HG02610 (cell line): ENCODE data around the gene APBB1IP.
"Not testable (repeated sequence)": the region's sequence is repeated elsewhere in the genome, so short reads cannot be mapped to it uniquely, and the experiment has no call there.

Experiments
- ATAC-seq: cut with Tn5 transposase; IDR thresholded peaks from one replicate; pipeline ENCODE4 v1.9.1; 2021; ENCODE audit warnings: mild to moderate bottlenecking, moderate library complexity; ENCODE audit not compliant: unreplicated experiment

Gene APBB1IP

DNA sequence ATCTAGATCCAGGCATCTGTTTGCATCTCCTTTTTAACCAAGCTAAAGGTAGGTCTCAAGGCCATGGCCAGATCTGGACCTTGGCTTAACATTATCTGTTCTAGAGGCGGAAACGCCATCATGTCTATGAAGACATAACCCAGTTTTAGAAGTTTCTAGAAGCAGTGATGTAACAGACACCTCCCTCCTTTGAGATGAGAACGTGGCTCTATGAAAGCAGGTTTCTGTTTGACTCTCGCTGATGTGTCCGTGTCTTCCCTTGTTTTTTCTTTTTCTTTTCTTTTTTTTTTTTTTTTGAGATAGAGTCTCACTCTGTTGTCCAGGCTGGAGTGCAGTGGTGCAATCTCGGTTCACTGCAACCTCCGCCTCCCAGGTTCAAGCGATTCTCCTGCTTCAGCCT is 36.7 kb downstream of the APBB1IP start:
- not testable (repeated sequence) for ATAC-seq

GRCh38 chr10:26475386-26475785 is 37.2 kb downstream of the APBB1IP start:
- ATAC-seq: no peak

DNA sequence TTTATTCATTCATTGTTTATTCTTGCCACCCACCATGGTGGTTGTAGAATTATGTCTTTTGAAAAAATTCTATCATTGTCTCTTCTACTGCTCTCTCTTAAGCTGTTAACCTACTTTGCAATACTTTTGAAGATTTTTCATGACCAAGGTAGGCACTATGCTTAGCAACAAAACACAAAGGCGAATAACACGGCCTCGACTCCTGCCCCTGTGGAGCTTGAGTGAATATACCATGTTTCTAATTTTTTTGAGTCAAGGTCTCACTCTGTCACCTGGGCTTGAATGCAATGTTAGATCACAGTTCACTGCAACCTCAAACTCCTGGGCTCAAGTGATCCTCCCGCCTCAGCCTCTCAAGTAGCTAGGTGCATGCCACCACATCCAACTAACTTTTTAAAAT is 39.4 kb downstream of the APBB1IP start:
- ATAC-seq: no peak

- no peak for ATAC-seq
These were observed 39.9 kb downstream of the APBB1IP start for GRCh38 chr10:26478061-26478460.

- ATAC-seq: peak; percentile 42
These were observed 41.8 kb downstream of the APBB1IP start for GRCh38 chr10:26479766-26480492.

DNA sequence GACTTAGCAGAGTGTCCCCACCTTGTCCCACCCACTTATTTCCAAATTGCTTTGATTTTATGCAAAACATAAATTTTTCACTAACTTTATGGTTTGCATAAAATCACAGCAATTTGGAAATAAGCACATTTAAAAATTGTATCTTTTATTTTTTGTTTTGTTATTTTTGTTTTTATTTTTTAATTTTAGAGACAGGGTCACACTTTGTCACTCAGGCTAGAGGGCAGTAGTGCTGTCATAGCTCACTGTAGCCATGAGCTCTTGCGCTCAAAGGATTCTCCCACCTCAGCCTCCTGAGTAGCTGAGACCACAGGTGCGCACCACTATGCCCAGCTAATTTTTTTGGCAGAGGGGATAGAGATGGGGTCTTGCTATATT is 43.2 kb downstream of the APBB1IP start:
- no peak for ATAC-seq

DNA sequence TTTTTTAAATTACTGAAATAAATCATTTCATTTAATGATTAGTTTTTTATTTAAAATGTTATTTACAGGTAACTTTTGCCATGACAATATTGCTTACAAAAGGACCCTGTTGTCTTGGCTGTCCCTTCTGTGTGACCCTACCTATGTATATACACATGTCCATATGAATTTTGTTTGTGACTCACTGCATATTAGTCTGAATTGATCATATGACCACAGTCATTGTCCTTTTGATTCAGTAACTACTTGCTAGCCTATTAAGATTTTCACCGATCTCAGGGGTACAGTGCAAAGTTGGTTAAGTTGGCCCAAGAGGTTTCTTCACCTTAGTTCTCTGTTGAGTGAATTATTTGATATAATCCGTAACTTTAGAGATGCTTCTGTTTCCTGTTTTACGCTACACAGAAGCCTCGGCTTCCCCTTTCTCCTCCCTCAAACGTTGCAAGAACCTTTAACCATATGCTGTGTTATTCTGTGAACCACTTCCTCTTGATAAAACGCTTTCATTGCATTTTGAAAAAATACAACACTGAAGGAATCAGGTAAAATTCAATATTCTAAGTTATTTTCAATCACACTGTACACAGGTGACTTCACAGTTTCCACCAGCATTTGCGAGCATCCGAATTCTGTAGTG is 43.9 kb downstream of the APBB1IP start:
- ATAC-seq: peak; percentile 49

DNA sequence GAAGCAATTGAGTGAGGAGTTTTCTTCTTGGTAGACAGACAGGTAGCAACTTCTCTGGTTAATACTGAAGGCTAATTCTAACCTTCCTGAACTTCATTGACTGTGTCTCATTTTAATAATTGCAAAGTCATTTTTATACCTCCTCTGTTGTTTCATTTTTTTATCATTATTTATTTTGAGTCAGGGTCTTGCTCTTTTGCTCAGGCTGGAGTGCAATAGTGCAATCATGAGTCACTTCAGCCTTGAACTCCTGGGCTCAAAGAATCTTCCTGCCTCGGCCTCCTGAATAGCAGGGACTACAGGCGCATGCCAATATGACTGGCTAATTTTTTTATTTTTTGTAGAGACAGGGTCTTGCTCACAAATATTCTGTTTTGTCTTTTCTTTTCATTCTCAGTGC is 45.4 kb downstream of the APBB1IP start:
- no peak for ATAC-seq

- ATAC-seq: no peak
These were observed 47.2 kb downstream of the APBB1IP start for GRCh38 chr10:26485150-26485941.

- no peak for ATAC-seq
These were observed 48.2 kb downstream of the APBB1IP start for GRCh38 chr10:26486304-26486703.

DNA sequence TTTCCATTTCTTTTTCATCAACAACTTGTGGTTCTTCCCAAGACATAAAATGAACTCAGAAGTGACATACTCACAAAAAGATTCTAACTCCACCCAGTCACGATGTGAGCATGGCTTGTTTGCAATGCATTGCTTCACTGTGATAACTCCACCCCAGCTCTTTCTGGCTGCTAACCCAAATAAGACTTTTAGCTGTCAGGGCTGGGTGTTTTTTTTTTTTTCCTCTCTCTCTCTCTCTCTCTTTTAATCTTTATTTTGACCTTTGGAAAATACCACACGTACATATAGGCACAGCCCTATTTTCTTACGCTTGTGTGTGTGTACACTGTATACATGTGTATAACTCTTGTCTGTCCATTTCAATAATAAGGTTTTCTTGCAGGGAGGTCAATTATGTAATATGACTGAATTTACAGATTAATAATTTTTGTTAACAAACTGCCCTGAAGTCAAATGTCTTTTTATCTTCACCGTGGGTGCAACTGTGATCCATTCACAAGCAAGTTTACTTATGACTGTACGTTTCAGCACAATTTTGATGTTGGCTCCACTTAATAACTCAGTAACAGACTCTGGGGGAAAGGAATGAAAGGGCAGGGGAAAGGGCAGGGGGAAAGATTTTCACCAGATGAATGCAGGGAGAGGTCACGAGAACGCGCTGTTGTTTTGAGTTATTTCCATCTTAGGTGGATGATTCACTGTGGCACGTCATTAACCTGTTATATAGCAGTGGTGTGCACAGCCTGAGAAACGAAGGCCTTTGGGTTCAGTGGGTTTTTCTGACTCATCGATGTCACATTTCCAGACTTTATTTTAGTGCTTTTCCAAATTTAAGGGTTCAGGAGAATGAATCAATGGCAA is 49.1 kb downstream of the APBB1IP start:
- ATAC-seq: peak; percentile 94

DNA sequence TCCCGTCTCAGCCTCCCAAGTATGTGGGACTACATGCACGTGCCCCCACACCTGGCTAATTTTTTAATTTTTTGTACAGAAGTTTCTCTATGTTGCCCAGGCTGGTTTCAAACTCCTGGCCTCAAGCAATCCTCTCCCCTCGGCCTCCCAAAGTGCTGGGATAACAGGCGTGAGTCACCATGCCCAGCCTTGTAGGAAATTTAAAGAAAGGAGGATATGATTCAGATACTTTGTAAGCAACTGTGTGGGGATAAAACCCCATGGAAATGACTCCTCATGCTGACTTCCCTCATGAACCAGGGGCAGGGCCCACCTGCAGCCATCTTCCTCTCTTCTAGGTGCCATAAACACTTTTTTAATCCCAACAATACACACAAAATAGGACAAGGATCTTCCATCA is 50.2 kb downstream of the APBB1IP start:
- no peak for ATAC-seq

GRCh38 chr10:26489081-26489480 is 50.9 kb downstream of the APBB1IP start:
- ATAC-seq: no peak

GRCh38 chr10:26490367-26490766 is 52.2 kb downstream of the APBB1IP start:
- ATAC-seq: not testable (repeated sequence)

GRCh38 chr10:26491276-26491675 is 53.1 kb downstream of the APBB1IP start:
- no peak for ATAC-seq

DNA sequence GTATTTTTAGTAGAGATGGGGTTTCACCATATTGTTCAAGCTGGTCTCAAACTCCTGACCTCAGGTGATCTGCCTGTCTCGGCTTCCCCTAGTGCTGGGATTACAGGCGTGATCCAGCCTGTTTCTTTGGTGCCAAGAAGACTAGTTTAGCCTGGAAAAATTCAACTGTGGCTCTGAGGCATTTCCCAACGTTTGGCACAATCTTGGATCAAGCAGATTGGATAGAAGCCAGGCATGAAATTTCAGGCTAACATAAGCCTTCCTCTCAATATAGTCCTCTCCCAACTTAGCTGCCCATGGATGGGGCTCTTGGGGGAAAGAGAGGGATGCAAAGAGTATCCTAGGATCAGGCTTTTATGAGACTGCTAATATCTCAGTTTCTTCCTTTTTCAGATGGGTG is 53.8 kb downstream of the APBB1IP start:
- ATAC-seq: no peak

GRCh38 chr10:26492725-26493124 is 54.6 kb downstream of the APBB1IP start:
- not testable (repeated sequence) for ATAC-seq

GRCh38 chr10:26494018-26494417 is 55.9 kb downstream of the APBB1IP start:
- ATAC-seq: no peak

DNA sequence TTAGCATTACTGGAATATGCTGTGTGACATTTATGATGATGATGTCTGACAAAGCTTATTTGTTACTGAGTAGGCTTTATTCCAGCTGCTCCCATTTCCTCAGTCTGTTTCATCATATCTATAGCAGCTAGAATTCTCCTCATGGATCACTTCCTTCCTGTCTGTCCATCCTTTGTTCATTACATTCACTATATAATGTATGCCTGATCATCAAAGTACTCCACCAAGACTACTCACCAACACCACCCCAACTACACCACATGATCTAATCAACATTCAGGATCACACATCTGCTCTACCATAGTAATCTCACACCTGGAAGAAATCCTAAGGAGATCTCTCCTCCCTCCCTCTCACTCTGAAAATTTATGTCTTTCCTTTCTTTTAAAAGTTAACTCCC is 61.3 kb downstream of the APBB1IP start:
- no peak for ATAC-seq

DNA sequence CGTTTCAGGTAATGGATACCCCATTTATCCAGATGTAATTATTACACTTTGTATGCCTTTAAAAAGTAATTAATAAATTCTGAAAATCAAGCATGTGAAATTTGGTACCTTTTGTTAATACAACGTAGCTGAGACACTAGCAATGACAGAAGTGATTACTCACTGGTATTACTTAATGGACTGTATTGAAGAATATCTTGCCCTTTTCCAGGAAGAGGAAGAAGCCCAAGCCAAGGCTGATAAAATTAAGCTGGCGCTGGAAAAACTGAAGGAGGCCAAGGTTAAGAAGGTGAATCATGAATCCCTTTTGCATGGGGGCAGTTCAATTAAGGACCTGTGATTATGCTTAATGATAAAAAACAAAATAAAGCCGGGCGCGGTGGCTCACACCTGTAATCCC is 64.8 kb downstream of the APBB1IP start:
- no peak for ATAC-seq

GRCh38 chr10:26503911-26504310 is 65.8 kb downstream of the APBB1IP start:
- no peak for ATAC-seq
